Fibroblast of lung (primary cell): ENCODE measurements around the gene MRAS.

ENCODE experiments used
- CTCF ChIP-seq, 2 donors: IDR thresholded peaks in 1 of 2; conservative IDR thresholded peaks in 1 of 2; 1 replicate in 1 of 2; 2 replicates in 1 of 2; pipeline ENCODE4 v1.5.1; 2011 to 2012; ENCODE audit warnings: low read length in 2 of 2, control low read depth in 1 of 2, inconsistent platforms in 1 of 2, low read depth in 1 of 2, mild to moderate bottlenecking in 1 of 2
- EZH2 ChIP-seq: IDR thresholded peaks from 2 replicates; pipeline ENCODE4 v1.5.1; 2012; ENCODE audit warnings: low read length, control low read depth, mild to moderate bottlenecking; ENCODE audit errors: missing control alignments

- TF ChIP-seq CTCF (conservative IDR thresholded peaks at IDR 0.05 in 1 of 2, IDR thresholded peaks at IDR 0.05 in 1 of 2; ENCODE audit: low read depth in 1 of 2, low read length in 2 of 2) (no peak), EZH2 (no peak)
Measured at GRCh38 chr3:138441256-138441655, 92.9 kb downstream of the MRAS start.
